Measurements from ENCODE around the gene PRKAR1B.

The PRKAR1B gene

DNA sequence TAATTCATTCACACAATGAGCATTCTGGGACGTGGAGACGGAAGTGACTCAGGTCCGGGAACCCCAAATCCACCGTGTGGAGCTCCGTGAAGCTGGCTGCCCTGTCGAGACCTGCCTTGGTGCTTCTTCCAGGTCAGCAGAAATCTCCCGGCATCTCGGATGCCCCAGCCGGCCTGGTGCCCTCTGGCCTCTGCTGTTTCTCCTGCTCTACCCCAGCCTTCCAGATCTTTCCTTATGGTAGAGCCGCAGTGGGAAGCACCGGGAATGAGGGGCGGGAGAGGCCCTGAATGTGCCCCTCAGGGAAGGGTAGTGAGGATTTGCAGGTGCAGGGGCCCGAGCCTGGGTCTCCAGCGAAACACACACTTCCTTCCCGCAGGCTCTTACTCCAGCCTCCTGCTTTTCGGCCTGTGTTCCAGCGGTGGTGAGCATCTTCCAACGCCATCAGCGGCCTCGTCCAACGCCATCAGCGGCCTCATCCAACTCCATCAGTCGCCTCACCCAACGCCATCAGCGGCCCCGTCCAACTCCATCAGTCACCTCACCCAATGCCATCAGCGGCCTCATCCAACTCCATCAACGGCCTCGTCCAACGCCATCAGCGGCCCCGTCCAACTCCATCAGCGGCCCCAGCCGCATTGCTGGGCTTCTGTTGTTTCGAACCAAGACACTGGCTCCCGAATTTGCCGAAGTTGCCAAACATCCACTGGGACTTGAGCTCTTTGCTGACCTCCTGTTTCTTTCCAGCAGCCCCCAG is 150.4 kb downstream of the PRKAR1B start:
- Histone ChIP-seq H3K9ac (ENCODE audit: low read length) (no peak overlapping the region), H3K4me1 (ENCODE audit: control insufficient read depth, insufficient read depth, low read length) (peaks cover 3% of the 10 kb centered on the region), H3K27ac (ENCODE audit: low read depth, low read length) (no peak overlapping the region), H3K4me3 (ENCODE audit: low read length) (no peak overlapping the region), H3K36me3 (ENCODE audit: control insufficient read depth, insufficient read depth, low read length) (no peaks in the 10 kb centered on the region), H3K27me3 (ENCODE audit: control insufficient read depth, insufficient read depth, low read length) (no peaks in the 10 kb centered on the region)

DNA sequence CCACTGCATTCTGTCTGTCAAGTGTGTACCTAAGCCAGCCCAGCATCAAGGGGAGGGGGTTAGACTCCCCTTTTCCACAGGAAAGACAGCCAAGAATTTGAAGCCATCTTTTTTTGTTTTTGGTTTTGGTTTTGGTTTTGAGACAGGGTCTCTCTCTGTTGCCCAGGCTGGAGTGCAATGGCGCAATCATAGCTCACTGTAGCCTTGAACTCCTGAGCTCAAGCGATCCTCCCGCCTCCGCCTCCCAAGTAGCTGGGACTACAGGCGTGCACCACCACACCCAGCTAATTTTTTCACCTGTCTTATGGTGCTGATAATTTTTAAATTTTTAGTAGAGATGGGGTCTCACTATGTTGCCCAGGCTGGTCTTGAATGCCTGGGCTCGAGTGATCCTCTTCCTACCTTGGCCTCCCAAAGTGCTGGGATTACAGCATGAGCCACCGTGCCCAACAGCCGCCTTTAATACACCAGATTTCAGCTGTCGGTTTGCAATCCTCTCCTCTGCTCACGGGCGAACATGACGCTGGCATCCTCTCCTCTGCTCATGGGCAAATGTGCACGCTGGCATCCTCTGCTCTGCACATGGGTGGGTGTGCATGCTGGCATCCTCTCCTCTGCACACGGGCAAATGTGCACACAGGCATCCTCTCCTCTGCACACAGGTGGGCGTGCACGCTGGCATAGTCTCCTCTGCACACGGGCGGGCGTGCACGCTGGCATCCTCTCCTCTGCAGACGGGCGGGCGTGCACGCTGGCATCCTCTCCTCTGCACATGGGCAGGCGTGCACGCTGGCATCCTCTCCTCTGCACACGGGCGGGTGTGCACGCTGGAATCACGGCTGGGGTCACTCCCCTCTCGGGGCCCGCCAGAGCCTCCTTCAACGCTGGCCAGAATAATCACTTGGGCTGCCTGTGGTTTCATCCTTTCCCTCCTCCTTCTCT is 151.4 kb downstream of the PRKAR1B start:
- no peak overlapping the region for H3K9ac ChIP-seq (ENCODE audit: low read length)
- H3K4me3 ChIP-seq (ENCODE audit: low read length), result no peak overlapping the region
- H3K4me1 ChIP-seq (ENCODE audit: control insufficient read depth, insufficient read depth, low read length), result peaks cover 3% of the 10 kb centered on the region
- H3K27me3 ChIP-seq (ENCODE audit: control insufficient read depth, insufficient read depth, low read length), result no peaks in the 10 kb centered on the region
- no peaks in the 10 kb centered on the region for H3K36me3 ChIP-seq (ENCODE audit: control insufficient read depth, insufficient read depth, low read length)
- H3K27ac ChIP-seq (ENCODE audit: low read depth, low read length), result no peak overlapping the region

DNA sequence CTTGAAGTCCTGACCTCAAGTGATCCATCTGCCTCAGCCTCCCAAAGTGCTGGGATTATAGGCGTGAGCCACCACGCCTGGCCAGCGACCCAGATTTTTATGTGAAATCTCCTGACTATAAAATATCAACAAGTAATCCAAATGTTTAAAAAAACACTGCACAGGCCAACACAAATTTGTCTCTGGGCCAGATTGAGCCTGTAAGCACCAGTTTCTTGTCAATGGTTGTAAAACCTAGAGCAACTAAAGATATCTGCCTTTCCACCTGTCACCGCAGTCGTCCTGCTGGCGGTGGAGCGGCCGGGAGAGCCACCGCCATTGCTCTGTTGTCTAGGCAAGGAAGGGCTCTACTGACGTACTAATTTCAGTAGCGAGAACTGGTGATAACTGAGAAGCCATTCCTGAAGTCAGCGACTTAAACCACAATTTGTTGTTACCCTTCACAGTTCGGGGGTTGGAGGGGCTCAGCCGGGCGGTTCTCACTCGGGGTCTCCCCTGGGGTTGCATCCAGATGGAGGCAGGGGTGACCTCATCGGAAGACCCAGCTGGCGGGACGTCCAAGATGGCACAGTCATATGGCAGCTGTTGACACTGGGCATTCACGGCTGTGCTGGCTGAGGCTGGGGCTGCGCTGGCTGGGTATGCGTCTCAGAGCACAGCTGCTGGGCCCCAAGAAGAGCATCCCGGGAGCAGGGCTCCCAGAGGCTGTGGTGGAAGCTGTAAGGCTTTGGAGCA is 152.3 kb downstream of the PRKAR1B start:
- Histone ChIP-seq H3K27ac (ENCODE audit: low read depth, low read length) (no peak overlapping the region), H3K27me3 (ENCODE audit: control insufficient read depth, insufficient read depth, low read length) (no peaks in the 10 kb centered on the region), H3K36me3 (ENCODE audit: control insufficient read depth, insufficient read depth, low read length) (no peaks in the 10 kb centered on the region), H3K4me1 (ENCODE audit: control insufficient read depth, insufficient read depth, low read length) (peaks cover 3% of the 10 kb centered on the region), H3K4me3 (ENCODE audit: low read length) (no peak overlapping the region), H3K9ac (ENCODE audit: low read length) (no peak overlapping the region)

DNA sequence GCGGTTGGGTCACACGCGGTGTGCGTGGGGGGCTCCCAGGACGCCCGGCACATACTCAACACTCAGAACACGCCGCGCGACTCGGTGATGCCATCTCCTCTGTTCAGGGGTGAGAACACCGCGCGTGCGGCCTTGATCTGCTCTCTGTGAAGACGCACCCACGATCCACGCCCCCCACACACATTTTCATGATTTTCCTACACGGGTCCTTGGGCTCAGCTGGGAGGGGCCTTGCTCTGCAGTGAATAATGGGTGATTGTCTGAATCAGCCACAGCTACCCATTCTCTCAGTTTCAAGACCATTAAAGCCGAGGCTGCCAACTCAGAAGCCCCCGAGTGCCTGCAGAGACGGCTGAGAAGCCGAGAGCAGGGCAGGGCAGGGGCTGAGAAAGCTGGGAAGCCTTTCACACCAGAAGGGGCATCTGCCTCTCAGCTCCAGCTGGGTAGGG is 153.1 kb downstream of the PRKAR1B start:
- Histone ChIP-seq H3K27me3 (ENCODE audit: control insufficient read depth, insufficient read depth, low read length) (no peaks in the 10 kb centered on the region), H3K9ac (ENCODE audit: low read length) (no peak overlapping the region), H3K36me3 (ENCODE audit: control insufficient read depth, insufficient read depth, low read length) (no peaks in the 10 kb centered on the region), H3K4me1 (ENCODE audit: control insufficient read depth, insufficient read depth, low read length) (peaks cover 3% of the 10 kb centered on the region), H3K27ac (ENCODE audit: low read depth, low read length) (no peak overlapping the region), H3K4me3 (ENCODE audit: low read length) (no peak overlapping the region)

DNA sequence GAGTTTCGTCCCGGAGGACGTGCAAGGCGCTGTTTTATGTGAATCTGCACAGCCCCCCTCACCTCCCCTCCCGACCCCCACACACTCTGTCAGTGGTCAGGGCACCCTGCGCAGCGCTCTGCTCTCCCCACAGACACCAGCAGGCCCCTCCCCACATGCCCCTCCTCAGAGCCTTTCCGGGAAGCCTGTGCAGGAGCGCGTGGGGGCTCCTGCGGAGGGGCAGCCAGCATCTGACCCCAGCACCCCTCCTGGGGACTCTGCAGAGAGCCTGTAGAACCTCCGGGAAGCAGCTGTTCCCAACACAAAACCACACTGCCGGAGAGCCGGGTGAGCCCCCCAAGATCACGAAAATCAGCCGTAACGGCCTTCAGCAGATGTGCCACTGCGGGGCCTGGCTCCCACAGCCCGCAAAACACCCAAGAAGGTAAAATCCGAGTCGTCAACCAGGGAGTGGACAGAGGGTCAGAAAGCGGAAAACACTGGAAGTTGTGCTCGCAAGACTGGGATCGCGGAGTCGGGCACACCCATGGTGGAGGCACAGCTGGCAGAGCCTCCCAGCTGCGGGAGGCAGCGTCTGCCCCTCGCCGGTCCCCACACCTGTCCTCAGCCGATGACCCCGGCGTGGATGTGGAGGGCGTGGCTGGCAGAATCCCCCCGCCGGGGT is 153.7 kb downstream of the PRKAR1B start:
- Histone ChIP-seq H3K4me3 (ENCODE audit: low read length) (no peak overlapping the region), H3K27ac (ENCODE audit: low read depth, low read length) (no peak overlapping the region), H3K4me1 (ENCODE audit: control insufficient read depth, insufficient read depth, low read length) (peaks cover 3% of the 10 kb centered on the region), H3K27me3 (ENCODE audit: control insufficient read depth, insufficient read depth, low read length) (no peaks in the 10 kb centered on the region), H3K36me3 (ENCODE audit: control insufficient read depth, insufficient read depth, low read length) (no peaks in the 10 kb centered on the region), H3K9ac (ENCODE audit: low read length) (no peak overlapping the region)

DNA sequence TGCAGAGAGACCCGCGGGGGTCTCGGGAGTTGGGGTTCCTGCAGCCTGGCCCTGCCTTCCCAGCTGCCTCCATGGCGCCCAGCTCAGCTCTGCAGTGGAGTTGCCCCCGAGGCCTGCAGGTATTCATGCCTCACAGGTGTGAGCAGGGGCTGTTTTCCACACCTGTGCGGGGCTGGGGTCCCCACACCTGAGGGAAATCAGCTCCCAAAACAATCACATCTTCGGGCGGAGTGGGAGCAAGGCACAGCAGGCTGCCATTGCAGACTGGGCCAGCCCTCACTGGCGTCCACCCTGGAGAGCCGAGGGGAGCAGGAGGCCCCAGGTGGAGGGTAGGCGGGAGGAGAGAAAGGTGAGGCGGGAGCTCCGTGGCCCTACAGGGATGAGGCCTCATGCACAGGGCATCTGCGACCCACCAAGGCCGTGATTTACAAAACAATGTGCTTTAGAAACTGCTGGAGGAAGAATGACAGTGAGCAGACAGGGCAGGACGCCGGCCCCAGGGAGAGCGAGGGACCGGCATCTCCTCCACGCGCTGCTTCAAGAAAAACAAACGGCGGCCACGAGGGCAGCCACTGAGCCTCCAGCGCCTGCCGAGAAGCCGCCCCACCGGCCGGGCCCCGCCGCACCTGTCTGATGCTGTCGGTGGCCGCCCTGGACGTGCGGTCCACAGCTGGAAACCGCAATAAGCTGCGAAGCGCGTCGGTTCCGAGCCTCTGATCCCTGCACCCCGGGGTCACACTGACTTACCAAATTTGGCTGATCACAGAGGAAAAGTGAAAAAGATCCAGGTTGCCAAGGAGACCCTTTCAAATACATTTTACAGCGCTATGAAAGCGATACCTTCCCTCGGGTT is 154.4 kb downstream of the PRKAR1B start:
- no peak overlapping the region for H3K27ac ChIP-seq (ENCODE audit: low read depth, low read length)
- peaks cover 3% of the 10 kb centered on the region for H3K4me1 ChIP-seq (ENCODE audit: control insufficient read depth, insufficient read depth, low read length)
- H3K36me3 ChIP-seq (ENCODE audit: control insufficient read depth, insufficient read depth, low read length), result no peaks in the 10 kb centered on the region
- H3K27me3 ChIP-seq (ENCODE audit: control insufficient read depth, insufficient read depth, low read length), result no peaks in the 10 kb centered on the region
- H3K4me3 ChIP-seq (ENCODE audit: low read length), result no peak overlapping the region
- no peak overlapping the region for H3K9ac ChIP-seq (ENCODE audit: low read length)

DNA sequence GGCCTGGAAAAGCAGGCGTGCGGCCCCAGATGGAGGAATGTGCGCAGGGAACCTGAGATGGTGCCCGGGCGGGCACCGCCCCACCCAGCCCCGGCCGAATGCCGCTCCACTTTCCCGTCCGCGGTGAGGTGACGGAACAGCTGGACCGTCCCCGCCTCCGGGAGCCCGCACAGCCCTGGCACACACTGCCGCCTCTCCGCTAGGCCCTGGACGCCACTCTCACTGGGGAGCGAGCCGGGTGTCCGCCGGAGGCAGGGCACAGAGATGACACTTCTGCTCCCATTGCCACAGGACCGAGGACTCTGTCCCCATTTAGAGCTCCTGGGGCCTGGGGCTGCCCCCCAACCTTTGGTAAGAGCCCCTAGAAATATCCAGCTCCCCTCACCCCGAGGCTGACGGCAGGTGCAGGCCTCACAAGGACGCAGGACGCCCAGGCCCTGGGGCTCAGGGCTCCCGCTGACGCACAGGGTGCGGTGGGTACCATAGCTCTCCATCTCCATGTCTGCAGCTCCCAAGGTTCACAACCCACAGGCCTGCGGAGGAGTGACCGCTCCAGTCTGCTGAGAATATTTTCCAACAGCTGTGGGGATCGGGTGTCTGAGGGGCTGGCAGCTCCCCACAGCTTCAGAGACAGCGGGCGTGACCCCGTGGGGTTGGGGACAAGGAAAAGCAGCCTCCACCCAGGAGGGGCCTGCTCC is 155.2 kb downstream of the PRKAR1B start:
- peaks cover 3% of the 10 kb centered on the region for H3K4me1 ChIP-seq (ENCODE audit: control insufficient read depth, insufficient read depth, low read length)
- H3K27ac ChIP-seq (ENCODE audit: low read depth, low read length), result no peak overlapping the region
- H3K27me3 ChIP-seq (ENCODE audit: control insufficient read depth, insufficient read depth, low read length), result no peaks in the 10 kb centered on the region
- no peak overlapping the region for H3K4me3 ChIP-seq (ENCODE audit: low read length)
- no peak overlapping the region for H3K9ac ChIP-seq (ENCODE audit: low read length)
- H3K36me3 ChIP-seq (ENCODE audit: control insufficient read depth, insufficient read depth, low read length), result no peaks in the 10 kb centered on the region

DNA sequence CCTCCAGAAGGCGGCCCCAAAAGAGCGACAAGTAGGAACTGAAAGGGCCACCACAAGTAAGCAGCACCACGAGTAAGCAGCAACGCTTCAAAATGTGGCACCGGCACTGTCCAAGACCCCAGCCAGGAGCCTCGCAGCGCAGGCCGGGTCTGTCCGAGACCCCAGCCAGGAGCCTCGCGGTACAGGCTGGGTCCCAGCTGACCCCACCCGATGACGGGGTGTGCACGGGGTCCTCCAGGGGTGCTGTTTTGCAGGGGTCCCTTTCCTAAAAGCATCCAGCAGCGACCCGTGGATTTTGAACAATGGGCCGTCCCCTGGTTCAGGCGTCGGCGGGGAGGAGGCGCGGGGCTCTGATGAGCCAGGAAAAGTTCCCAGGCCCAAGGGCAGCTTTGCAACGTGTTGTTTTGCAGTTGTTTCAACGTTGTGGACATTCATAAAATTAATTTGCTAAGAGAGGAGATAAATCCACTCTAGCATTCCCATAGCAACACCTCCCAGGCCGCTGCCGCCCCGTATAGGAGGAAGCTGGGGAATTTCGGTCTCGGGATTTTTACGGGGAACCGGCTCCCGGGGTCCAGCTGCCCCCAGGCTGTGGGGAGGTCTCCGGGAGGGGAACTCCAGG is 155.9 kb downstream of the PRKAR1B start:
- Histone ChIP-seq H3K27ac (ENCODE audit: low read depth, low read length) (no peak overlapping the region), H3K4me1 (ENCODE audit: control insufficient read depth, insufficient read depth, low read length) (peaks cover 3% of the 10 kb centered on the region), H3K4me3 (ENCODE audit: low read length) (no peak overlapping the region), H3K36me3 (ENCODE audit: control insufficient read depth, insufficient read depth, low read length) (no peaks in the 10 kb centered on the region), H3K9ac (ENCODE audit: low read length) (no peak overlapping the region), H3K27me3 (ENCODE audit: control insufficient read depth, insufficient read depth, low read length) (no peaks in the 10 kb centered on the region)

DNA sequence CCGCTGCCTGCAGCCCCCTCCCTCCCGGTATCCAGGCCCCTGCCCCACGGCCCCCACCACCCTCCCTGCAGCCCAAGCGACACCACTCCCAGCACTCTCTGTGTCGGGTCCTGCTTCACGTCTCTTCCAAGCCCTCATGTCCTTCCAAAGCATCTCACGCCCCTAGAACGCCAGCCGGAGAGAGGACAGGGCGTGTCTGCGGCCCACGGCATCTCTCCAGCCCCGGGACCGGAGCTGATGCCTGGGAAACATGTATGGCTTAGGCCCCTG is 156.3 kb downstream of the PRKAR1B start:
- Histone ChIP-seq H3K27ac (ENCODE audit: low read depth, low read length) (no peak overlapping the region), H3K36me3 (ENCODE audit: control insufficient read depth, insufficient read depth, low read length) (no peaks in the 10 kb centered on the region), H3K9ac (ENCODE audit: low read length) (no peak overlapping the region), H3K4me3 (ENCODE audit: low read length) (no peak overlapping the region), H3K4me1 (ENCODE audit: control insufficient read depth, insufficient read depth, low read length) (peaks cover 3% of the 10 kb centered on the region), H3K27me3 (ENCODE audit: control insufficient read depth, insufficient read depth, low read length) (no peaks in the 10 kb centered on the region)

DNA sequence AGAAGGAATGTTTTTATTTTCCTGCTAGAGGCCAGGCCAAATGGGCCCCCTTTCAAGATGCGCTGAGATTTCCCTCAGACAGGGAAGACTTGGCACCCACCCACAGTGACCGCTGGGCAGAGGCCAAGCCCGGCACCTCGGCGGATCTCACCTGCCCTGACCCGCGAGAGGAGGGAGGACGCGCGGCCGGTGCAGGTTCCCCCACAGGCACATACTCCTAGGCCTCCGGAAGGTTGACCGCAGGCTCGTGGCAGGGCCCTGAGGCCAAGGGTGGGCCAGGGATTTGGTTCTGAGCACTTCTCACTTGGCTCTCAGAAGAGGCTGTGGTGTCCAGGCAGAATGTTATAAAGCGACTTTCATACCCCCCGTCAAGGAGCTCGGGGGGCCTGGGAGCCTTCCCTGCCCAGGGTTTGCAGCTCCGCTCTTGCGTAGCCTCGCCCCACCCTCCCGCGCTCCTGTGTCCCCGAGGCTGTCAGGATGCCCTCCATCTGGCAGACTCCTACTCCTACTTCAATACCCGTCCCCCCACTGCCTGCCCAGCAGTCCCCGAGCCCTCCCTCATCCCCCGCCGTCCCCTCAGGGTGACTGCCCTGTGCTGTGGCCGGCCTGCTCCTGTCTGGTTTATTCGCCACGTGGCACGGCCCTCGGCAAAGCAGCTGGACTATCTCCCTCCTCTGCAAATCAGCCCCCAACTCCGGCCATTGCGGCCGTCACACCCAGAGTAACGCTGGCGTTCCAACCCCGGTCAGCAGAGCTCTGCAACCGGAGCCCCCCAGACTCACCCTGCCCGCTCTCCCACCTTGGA is 156.9 kb downstream of the PRKAR1B start:
- H3K27ac ChIP-seq (ENCODE audit: low read depth, low read length), result no peak overlapping the region
- no peaks in the 10 kb centered on the region for H3K27me3 ChIP-seq (ENCODE audit: control insufficient read depth, insufficient read depth, low read length)
- H3K4me1 ChIP-seq (ENCODE audit: control insufficient read depth, insufficient read depth, low read length), result peaks cover 3% of the 10 kb centered on the region
- H3K36me3 ChIP-seq (ENCODE audit: control insufficient read depth, insufficient read depth, low read length), result no peaks in the 10 kb centered on the region
- H3K9ac ChIP-seq (ENCODE audit: low read length), result no peak overlapping the region
- no peak overlapping the region for H3K4me3 ChIP-seq (ENCODE audit: low read length)
